Sigmoid colon (tissue), 7 donors: ENCODE measurements around the gene SBNO2. TPM values are rescaled to one million over a fixed set of nuclear protein-coding genes. Genes with fewer than 3 reads are reported as not detected.

Source experiments
- DNase-seq: peaks from one replicate; pipeline ENCODE4 v3.0.0-alpha.2; 2019
- H3K27ac ChIP-seq, 4 donors: fragments of 200-600 bp; sonication (generic); one replicate each; pipeline ENCODE4 v1.5.1; 2016 to 2019; ENCODE audit warnings: mild to moderate bottlenecking in 1 of 4
- H3K27me3 ChIP-seq, 3 donors: fragments of 200-600 bp; sonication (generic); one replicate each; pipeline ENCODE4 v1.5.1; 2019; ENCODE audit warnings: mild to moderate bottlenecking in 1 of 3
- H3K36me3 ChIP-seq, 4 donors: fragments of 200-600 bp; sonication (generic); one replicate each; pipeline ENCODE4 v1.5.1; 2016 to 2019
- H3K4me1 ChIP-seq, 4 donors: fragments of 200-600 bp; sonication (generic); one replicate each; pipeline ENCODE4 v1.5.1; 2017 to 2019
- H3K4me3 ChIP-seq, 4 donors: fragments of 200-600 bp; sonication (generic); one replicate each; pipeline ENCODE4 v1.5.1; 2017 to 2019; ENCODE audit warnings: mild to moderate bottlenecking in 2 of 4, moderate library complexity in 1 of 4
- H3K9me3 ChIP-seq, 4 donors: fragments of 200-600 bp in 3 of 4; sonication (generic) in 3 of 4; one replicate each; pipeline versions ENCODE4 v1.5.1 to v1.6.1; 2013 to 2019
- EP300 ChIP-seq, 4 donors: sonication (generic); formaldehyde crosslinking; IDR thresholded peaks; one replicate each; pipeline ENCODE4 v1.6.1; 2017; ENCODE audit warnings: antibody characterized with exemption in 4 of 4
- POLR2A ChIP-seq, 2 donors: fragments of 450-650 bp; IDR thresholded peaks; one replicate each; pipeline ENCODE4 v1.6.1; 2016; ENCODE audit warnings: antibody characterized with exemption in 2 of 2, mild to moderate bottlenecking in 2 of 2, moderate library complexity in 2 of 2
- POLR2AphosphoS5 ChIP-seq, 4 donors: sonication (generic); formaldehyde crosslinking; IDR thresholded peaks; one replicate each; pipeline ENCODE4 v1.6.1; 2017; ENCODE audit warnings: antibody characterized with exemption in 4 of 4
- WGBS, 2 donors: extraction: QIAGEN DNeasy Blood & Tissue Kit; methylation state at CpG; one replicate each; pipeline ENCODE4 v1.1.7; 2013; 5-methylcytosine and 5-hydroxymethylcytosine counted together
- intact Hi-C: fragments of 100-400 bp; cut with DNase I; formaldehyde crosslinking; loops from one replicate; pipeline ENCODE4 v1.15.1; 2023
- polyA plus RNA-seq, 3 donors: library from polyadenylated mRNA; stranded (reverse); fragments of 200-250 nt; gene quantifications; one replicate each; pipeline ENCODE4 v1.2.3, GENCODE V29; 2013
- total RNA-seq, 4 donors: library from RNA; depleted of rRNA; stranded (reverse); fragments of >200 nt; gene quantifications; one replicate each; pipeline ENCODE4 v1.1.0, GENCODE V29; 2016
- TF ChIP-seq, protein P1 (sequence below), 4 experiments: fragments of 450-650 bp in 3 of 4; fragments of 200-600 bp in 1 of 4; IDR thresholded peaks; one replicate each; pipeline ENCODE4 v1.5.1; 2016 to 2019; ENCODE audit warnings: antibody characterized with exemption in 4 of 4, mild to moderate bottlenecking in 3 of 4, moderate library complexity in 2 of 4
- donor health status: healthy with polysubstance abuse.
- donor health status: Bipolar disorder and iron deficiency.
- donor health status: healthy.

SBNO2 gene
- total and polyA plus RNA-seq, 7 donors, result 6.8 to 91.9 (median 14.8) TPM

- Histone ChIP-seq H3K4me3 (peak overlapping the region in 2 of 4 donors; percentile 78 to 97), H3K27me3 (no peaks in the 10 kb centered on the region), H3K9me3 (no peaks in the 10 kb centered on the region), H3K36me3 (peaks cover 0 to 4% (median 0%) of the 10 kb centered on the region in 4 donors), H3K4me1 (peaks cover 0 to 77% (median 59%) of the 10 kb centered on the region in 4 donors), H3K27ac (peak overlapping the region; percentile 82 to 99 (median 96))
- intact Hi-C loops, result loop anchor here (5.0 to 10.0 kb wide), 3 partner anchors 39 to 246 kb away; partner anchors contain the start of genes ARID3A and ATP5F1D
- DNase-seq, result no peak
- 83 to 89% methylated on average over 38 of the region's 38 CpGs for WGBS, 2 donors
- peak in 1 of 4 donors; percentile 4 for TF ChIP-seq POLR2AphosphoS5 (IDR thresholded peaks at IDR 0.05)
- no peak for TF ChIP-seq POLR2A (IDR thresholded peaks at IDR 0.05)
Observed at GRCh38 chr19:1170938-1171754, 2.9 kb downstream of the SBNO2 start.

DNA sequence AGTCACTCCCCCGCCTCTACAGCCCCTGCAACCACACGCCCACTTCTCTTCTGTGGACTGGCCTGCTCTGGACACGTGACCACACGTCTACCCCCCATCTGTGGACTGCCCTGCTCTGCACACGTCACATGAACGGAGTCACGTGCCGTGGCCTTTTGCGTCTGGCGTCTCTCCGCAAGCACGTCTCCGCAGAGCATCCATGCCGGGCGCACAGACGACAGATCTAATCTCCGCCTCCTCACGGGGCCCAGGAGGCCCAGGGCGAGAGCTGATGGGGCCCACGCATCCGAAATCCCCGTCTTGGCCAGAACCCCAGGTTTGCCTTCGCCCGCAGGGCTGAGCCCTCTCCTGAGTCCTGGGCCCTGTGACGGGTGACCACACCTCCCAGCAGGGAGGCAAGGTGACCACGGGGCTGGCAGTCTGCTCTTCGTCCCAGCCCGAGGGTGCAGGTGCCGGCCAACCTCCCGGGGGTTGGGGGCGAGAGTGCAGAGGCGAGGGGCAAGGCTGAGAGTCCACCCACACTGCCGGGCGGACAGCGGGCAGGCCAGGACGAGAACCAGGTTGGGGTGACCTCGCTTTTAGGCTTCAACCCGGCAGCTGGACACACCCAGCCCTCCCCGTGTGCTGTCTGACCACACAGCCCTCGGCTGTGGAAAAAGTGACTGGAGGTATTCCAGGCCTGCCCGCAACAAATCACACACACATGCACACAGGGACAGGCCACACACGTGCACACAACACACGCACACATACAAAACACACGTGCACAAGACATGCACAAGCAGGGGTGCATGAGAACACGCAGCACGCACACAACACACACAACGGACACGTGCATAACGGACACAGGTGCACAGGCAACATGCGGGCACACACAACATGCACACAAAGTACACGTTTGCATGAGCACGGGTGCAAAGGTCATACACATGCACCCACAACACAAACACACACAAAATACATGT is 3.9 kb downstream of the SBNO2 start:
- peaks cover 0 to 79% (median 59%) of the 10 kb centered on the region in 4 donors for H3K4me1 ChIP-seq
- intact Hi-C loops, result loop anchor here (5.0 to 10.0 kb wide), 3 partner anchors 38 to 245 kb away; partner anchors contain the start of genes ARID3A and ATP5F1D
- H3K36me3 ChIP-seq, result peaks cover 0 to 4% (median 0%) of the 10 kb centered on the region in 4 donors

GRCh38 chr19:1169411-1169791 is 4.7 kb downstream of the SBNO2 start:
- H3K27ac ChIP-seq, result peak overlapping the region; percentile 75 to 99 (median 88)
- H3K4me3 ChIP-seq, result peak overlapping the region; percentile 8 to 38 (median 30)
- TF ChIP-seq POLR2A (IDR thresholded peaks at IDR 0.05) (no peak), EP300 (IDR thresholded peaks at IDR 0.05) (no peak), POLR2AphosphoS5 (IDR thresholded peaks at IDR 0.05) (no peak)
- TF ChIP-seq, protein P1, sequence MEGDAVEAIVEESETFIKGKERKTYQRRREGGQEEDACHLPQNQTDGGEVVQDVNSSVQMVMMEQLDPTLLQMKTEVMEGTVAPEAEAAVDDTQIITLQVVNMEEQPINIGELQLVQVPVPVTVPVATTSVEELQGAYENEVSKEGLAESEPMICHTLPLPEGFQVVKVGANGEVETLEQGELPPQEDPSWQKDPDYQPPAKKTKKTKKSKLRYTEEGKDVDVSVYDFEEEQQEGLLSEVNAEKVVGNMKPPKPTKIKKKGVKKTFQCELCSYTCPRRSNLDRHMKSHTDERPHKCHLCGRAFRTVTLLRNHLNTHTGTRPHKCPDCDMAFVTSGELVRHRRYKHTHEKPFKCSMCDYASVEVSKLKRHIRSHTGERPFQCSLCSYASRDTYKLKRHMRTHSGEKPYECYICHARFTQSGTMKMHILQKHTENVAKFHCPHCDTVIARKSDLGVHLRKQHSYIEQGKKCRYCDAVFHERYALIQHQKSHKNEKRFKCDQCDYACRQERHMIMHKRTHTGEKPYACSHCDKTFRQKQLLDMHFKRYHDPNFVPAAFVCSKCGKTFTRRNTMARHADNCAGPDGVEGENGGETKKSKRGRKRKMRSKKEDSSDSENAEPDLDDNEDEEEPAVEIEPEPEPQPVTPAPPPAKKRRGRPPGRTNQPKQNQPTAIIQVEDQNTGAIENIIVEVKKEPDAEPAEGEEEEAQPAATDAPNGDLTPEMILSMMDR (IDR thresholded peaks at IDR 0.05), result no peak
- no peaks in the 10 kb centered on the region for H3K27me3 ChIP-seq
- WGBS, 2 donors, result 84 to 89% methylated on average over 10 of the region's 10 CpGs
- peak; percentile 66 for DNase-seq
- H3K36me3 ChIP-seq, result peaks cover 0 to 4% (median 0%) of the 10 kb centered on the region in 4 donors
- H3K4me1 ChIP-seq, result peaks cover 0 to 79% (median 59%) of the 10 kb centered on the region in 4 donors
- intact Hi-C loops, result no loop called here
- no peaks in the 10 kb centered on the region for H3K9me3 ChIP-seq

More for the DNA sequence above, 3.9 kb downstream of the SBNO2 start:
- DNase-seq, result peak; percentile 95
- TF ChIP-seq POLR2A (IDR thresholded peaks at IDR 0.05) (peak in 1 of 2 donors; percentile 4), POLR2AphosphoS5 (IDR thresholded peaks at IDR 0.05) (peak; percentile 72 to 88 (median 81)), EP300 (IDR thresholded peaks at IDR 0.05) (peak in 1 of 4 donors; percentile 26)
- TF ChIP-seq, protein P1 (IDR thresholded peaks at IDR 0.05), result no peak
- Histone ChIP-seq H3K9me3 (no peaks in the 10 kb centered on the region), H3K27ac (peak overlapping the region; percentile 75 to 99 (median 88)), H3K4me3 (peak overlapping the region; percentile 8 to 38 (median 30)), H3K27me3 (no peaks in the 10 kb centered on the region)
- WGBS, 2 donors, result 84% methylated on average over 52 of the region's 52 CpGs

DNA sequence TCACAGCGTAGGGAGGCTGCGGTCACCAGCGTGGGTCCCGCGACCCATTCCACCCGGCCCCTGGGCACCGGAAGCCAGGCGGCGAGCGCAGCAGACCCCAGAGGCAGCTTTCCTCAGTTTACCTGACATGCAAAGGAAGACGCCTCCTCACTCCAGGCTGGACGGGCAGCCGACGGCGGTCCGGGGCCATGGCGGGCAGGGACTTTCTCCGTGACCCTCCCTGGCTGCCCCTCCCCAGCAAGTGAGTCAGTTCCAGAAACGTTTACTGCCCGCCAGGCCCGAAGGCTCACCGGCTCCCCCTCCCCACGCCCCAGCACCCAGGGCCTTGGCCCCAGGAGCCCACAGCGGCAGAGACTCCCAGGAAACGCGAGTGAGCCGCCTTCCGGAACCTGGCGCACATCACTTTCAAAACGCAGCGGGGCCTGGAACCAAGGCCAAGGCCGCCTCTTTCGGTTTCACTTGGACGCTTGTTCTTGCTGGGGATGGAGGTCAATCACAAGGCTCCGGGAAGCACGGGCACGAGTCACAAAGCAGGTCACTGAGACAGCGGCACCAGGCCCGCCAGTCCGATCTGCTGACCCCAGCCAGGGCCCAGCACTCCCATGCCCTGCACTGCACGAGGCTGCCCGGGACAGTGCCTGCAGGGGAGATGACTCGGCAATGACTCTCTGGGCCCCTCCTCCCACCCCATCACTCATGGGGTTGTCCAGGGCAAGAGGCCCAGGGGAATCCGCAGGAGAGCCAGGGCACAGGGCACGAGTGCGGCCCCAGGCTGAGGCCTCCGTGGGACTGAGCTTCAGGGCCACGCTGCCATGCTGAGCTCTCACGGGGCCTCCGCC is 5.3 kb downstream of the SBNO2 start:
- peaks cover 0 to 76% (median 58%) of the 10 kb centered on the region in 4 donors for H3K4me1 ChIP-seq
- no peaks in the 10 kb centered on the region for H3K27me3 ChIP-seq
- DNase-seq, result peak; percentile 80
- peak overlapping the region; percentile 75 to 99 (median 88) for H3K27ac ChIP-seq
- WGBS, 2 donors, result 83 to 84% methylated on average over 50 of the region's 50 CpGs
- intact Hi-C loops, result no loop called here
- peak overlapping the region; percentile 8 to 38 (median 30) for H3K4me3 ChIP-seq
- no peak for TF ChIP-seq EP300 (IDR thresholded peaks at IDR 0.05)
- TF ChIP-seq POLR2AphosphoS5 (IDR thresholded peaks at IDR 0.05), result peak; percentile 7 to 69 (median 60)
- TF ChIP-seq POLR2A (IDR thresholded peaks at IDR 0.05), result peak; percentile 13 to 24
- H3K9me3 ChIP-seq, result no peaks in the 10 kb centered on the region
- peaks cover 0 to 4% (median 0%) of the 10 kb centered on the region in 4 donors for H3K36me3 ChIP-seq
